ENCODE data around the gene ANO2.

ANO2 gene

DNA sequence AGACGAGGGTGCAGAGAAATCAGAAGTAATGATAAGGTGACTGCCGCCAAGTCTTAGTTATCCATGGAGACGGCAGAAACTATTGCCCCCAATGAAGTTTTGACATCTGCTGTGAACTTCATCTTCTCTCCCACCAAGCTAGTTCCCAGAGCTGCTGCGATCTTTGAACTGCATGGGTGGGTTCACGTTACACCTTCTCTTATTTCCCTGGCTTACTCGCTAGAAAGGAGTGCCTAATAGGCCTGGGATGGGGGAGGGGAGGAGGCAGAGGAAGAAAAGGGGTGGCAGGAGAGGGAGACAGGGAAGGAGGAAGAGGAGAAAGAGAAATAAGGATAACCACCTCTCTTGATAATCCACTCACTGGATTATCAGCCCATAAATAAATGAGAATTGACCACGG is 356.0 kb downstream of the ANO2 start:
- DNase-seq (ENCODE audit: insufficient read length, low spot score): no peak
- FAIRE-seq: no peak

DNA sequence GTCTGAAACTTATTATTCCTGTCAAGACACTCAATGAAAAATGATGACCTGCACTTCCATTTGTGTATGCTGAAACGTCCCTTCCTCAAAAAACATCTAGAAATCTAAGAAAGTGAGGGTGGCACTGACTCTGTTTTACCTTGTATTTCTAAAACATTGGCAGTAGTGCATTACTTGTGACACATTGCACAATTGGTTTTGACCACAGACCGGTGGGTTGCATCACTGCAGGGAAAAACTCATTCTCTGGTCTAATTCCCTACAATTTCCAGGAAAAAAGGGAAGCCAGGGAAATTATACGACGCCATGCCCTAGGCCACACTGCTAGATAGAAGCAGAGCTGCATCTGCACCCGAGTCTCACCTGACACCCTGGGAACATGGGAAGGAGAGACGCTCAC is 356.5 kb downstream of the ANO2 start:
- DNase-seq (ENCODE audit: insufficient read length, low spot score) (no peak), FAIRE-seq (no peak)

DNA sequence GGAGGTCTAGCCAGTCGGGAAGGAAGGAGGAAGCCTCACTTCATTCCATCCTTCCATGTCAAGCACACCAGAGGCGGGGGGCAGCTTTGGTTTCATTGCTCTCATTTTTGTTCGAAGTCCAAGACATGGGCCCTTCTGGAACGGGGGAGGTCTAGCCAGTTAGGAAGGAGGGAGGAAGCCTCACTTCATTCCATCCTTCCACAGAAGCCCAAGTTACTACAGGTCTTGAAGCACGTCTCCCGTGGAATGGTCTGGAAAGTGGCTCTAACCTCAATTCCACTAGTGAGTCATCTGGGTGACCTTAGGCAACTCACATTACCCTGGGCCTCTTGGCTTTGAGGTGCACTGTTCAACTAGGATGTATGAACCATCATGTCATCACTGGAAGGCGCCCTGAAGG is 356.9 kb downstream of the ANO2 start:
- FAIRE-seq (no peak), DNase-seq (ENCODE audit: insufficient read length, low spot score) (no peak)

DNA sequence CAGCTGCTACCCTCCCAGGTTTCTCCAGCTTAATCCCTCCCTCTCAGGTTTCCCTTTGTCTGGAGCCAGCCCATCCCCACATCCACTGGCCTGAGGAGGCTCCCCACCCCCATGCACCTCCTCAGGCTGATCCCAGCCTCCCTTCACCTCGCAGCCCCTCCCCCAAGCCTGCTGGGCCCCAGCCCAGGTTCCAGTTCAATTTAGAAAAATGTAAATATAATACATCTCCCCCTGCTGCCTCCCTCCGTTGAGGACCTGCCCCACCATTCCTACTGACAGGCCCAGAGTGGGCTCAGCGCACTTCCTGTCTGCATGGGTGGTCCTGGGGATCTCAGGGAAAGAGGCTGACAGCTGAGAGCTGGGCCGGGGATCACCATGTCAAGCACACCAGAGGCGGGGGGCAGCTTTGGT is 357.3 kb downstream of the ANO2 start:
- DNase-seq (ENCODE audit: insufficient read length, low spot score) (no peak), FAIRE-seq (no peak)

DNA sequence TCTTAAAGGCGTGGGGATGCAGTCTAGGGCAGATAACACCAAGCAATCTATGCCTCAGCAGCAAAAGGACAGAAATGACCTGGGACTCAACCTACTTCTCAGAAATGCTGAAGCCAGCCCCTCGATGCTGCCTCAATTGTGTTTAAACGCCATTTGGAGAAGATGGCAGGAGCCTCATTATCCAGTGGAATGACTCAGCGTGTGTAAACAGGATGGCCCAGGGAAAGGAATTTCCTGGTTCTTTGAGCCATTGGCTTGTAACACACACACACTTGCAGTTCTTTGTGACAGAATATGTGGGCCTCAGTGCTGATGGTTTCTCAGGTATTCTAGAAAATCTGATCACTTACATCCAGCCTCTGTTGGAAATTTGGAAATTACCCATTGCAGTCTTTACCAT is 358.9 kb downstream of the ANO2 start:
- FAIRE-seq (no peak), DNase-seq (ENCODE audit: insufficient read length, low spot score) (no peak)

DNA sequence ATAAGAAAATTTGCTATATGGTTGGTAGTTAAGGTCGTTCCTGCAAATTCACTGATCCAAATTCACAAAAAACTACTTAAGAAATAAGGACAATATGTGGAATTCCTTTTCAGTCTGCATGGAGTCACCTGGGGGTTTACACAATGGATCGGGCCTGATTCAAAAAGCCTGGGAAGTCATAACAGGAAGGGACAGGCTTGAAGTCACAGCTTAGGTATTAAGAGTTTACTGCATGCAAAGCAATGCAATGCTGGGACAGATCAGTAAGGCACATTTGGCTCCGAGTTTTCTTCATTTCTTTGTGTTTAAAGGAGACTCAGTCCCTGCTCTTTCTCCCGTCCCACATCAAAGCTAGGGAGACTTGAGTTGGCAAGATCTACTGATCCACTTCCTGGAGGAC is 359.9 kb downstream of the ANO2 start:
- FAIRE-seq: no peak
- DNase-seq (ENCODE audit: insufficient read length, low spot score): no peak

DNA sequence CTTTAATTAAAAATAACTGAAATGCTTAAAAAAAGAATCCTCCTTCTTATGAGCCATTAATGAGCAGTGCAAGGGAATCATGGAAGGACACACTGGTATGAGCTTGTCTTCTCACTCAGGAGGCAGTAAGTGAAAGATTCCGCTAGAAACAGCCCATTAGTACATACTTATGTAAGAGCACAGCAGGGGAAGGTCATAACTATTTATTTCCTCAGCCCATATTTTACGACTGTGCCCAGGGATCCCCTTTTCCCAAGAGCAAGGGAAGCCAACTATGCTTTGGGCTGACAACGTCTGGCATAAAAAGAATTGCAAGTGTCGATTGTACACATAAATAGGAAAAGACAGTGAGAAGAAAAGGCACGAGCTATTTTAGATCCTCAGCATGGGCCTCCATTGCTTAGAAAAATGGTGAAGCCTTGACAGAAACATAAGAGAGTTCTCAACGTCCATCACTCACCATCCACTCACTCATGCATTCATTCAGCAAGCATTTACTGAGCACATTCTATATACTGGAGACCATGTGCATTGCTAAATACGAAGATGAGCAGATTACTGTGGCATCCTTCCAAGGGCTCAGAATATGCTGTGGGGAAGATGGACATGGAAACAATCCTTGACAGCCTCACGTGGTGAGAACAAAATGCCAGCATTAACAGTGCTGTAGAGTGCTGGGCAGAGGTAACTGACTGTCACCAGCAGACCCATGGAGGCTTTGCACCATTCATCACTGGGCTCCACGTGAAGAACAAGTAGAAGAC is 360.5 kb downstream of the ANO2 start:
- DNase-seq (ENCODE audit: insufficient read length, low spot score): no peak
- no peak for FAIRE-seq

DNA sequence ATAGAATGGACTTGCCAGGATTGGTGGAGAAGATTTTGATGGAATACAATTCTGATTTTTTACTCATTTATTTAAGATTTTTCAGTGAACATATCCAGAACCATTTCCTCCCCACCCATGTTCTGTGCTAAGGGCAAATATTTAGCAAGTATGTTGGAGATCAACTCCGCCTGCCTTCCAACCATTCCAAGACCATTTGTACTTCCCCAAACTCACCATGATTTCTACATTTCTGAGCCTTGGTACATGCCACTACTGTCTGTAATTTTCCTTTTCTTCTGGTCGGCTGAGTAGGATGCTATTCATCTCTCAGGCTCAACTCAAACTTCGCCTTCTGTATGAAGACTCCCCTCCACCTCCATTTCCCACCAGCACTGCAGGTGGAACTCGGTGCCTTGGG is 362.5 kb downstream of the ANO2 start:
- no peak for FAIRE-seq
- no peak for DNase-seq (ENCODE audit: insufficient read length, low spot score)

DNA sequence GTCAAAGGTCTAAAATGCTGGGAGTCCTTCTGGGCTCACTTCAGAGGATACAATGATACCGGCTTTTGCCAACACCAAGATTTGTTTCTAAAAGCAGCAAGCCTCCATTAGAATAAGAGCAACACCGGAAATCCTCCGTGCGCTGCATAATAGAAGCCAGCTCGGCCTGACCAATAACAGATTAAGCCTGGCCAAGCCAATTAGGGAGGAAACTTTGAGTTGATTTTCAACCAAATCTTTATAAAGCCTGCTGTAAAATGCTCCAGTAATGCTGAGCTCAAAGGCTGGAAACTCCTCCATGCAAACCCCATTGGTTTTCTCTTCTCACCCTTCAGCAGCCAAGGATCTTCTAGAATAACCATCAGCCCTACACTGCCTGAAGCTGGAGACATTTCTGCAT is 363.0 kb downstream of the ANO2 start:
- DNase-seq (ENCODE audit: insufficient read length, low spot score) (no peak), FAIRE-seq (no peak)

DNA sequence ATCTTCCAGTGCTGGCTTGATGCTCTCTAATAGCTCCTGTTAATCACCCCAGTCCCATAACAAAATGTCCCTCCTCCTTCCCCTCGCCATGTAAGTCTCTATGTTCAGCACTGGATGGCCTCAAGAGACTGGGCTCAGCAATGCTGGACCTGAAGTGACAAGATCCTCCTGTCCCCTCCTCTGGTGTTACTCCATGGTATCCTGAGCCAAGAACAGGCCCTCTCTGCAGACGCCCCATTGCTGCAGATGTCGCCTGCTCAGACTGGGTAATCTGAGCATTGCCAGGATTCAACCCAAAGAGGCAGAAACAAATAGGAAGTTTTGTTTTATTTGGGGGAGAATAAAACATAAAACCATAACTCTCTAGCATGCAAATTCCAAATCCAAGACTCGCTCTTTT is 363.4 kb downstream of the ANO2 start:
- FAIRE-seq: no peak
- DNase-seq (ENCODE audit: insufficient read length, low spot score): no peak

DNA sequence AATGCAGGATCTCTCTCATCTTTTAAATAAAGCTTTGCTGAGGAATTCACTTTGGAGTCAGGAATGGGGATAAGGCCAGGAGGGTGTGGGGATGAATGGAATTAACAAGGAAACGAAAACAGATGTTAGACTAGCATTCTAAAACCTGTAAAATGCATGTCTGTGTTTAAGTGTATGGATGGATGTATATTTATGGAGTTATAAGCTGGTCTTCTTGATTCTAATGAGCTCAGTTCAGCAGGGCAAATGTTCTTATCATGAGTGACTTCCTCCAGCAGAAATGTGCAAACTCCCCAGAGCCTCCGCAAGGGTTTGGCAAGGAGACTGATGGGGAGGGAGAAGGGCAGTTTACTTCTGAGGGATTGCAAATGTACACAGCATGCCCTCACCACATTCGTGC is 364.0 kb downstream of the ANO2 start:
- DNase-seq (ENCODE audit: insufficient read length, low spot score) (no peak), FAIRE-seq (no peak)

DNA sequence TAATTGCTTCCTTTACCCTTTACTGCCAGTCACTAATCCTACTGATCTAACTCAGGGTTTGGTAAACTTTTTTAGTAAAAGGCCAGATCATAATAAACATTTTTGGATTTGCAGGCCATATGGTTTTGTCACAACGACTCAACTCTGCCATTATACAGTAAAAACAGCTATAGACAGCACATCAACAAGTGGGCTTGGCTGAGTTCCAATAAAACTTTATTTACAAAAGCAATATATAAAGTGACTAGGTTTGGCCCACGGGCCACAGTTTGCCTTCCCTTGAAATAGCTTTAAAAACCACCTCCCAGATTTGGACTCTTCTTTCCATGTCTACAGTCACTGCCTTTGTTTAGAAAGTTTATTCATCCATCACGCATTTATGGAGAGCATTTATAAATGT is 366.3 kb downstream of the ANO2 start:
- DNase-seq (ENCODE audit: insufficient read length, low spot score) (no peak), FAIRE-seq (no peak)

DNA sequence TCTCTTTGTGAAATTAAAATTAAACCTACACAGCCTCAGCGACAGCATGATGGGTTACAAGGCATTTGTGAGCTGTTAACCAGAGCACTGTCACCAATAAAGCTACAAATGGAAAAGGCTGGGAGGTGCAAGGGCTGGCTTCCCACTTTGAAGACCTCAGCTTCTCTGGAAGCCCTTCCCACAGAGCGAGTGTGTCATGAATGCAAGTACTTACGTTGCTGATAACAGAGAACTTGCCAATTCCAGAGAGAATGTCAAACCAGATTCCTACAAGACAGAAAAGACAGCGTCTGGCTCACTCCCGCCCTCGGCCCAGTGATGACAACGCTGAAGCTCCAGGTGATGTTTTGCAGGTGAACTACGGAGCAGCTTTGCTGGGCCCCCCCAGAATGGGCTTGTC is 367.3 kb downstream of the ANO2 start:
- no peak for FAIRE-seq
- DNase-seq (ENCODE audit: insufficient read length, low spot score): no peak

DNA sequence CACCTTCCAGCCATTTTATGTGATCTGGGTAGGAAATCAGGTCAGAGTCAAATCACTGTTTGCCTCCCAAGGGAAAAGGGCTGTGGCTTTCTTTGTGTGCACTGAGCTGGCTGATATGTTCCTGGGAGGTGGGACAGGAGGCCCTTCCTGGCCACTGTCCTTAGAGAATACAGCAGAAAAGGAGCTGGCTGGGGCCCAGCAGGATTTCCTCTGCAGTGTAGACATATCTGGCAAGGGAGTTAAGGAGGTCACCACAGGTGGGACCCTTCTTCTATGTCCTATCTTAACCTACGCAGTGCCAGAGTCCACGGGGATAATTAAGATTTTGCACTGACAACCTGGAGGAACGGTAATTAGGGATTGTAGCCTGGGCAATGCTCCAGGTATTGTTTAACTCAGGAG is 367.8 kb downstream of the ANO2 start:
- FAIRE-seq (no peak), DNase-seq (ENCODE audit: insufficient read length, low spot score) (no peak)

DNA sequence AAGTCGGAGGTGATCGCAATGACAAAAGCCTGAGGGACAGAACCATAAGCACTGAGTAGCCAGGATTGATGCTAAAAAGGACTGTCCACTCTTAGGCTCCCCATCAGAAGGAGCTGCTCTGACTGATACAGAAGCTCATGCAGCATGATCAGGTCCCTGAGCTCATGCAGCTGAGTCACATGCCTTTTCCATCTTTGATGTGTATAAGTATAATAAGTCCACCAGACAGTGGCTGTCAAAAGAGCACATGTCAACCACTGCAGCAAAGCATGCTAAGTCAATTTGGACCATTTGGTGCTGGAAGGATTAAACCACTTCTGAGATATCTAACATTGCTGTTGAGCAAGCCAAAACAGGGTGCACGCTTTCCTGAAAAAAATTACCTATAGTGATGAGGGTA is 369.1 kb downstream of the ANO2 start:
- no peak for DNase-seq (ENCODE audit: insufficient read length, low spot score)
- no peak for FAIRE-seq

DNA sequence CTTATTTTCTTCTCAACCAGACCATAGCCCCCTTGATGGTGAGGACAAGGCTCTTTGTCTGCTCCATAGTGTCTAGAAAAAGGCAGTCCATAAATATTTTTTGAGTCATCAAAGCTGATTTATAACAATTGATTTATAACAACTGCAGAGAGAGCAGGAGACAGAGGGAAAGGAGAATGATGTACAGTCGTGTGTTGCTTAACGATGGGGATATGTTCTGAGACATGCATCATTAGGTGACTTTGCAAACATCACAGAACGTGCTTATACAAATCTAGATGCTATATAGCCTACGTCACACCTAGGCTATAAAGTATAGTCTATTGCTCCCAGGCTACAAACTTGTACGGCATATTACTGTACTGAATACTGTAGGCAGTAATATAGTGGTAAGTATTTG is 369.8 kb downstream of the ANO2 start:
- DNase-seq (ENCODE audit: insufficient read length, low spot score): no peak
- no peak for FAIRE-seq

DNA sequence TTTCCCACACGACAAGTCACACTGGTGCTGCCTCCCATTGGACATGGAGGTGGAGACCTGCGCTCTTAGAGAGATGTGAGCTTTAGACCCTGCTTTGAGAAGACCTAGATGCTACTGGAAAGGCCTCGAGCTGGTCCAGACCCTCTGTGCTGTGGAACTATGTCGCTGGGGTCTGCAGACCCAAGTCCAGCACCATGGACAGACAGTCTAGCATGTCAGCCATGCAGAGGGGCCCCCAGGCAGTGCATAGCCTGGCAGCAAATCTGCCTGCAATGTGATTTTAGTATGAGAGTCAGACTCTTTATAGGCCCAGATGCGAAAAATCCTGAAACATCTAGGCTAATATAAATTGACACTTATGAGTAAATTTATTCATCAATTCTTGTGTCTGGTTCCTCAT is 371.7 kb downstream of the ANO2 start:
- FAIRE-seq (no peak), DNase-seq (ENCODE audit: insufficient read length, low spot score) (no peak)

DNA sequence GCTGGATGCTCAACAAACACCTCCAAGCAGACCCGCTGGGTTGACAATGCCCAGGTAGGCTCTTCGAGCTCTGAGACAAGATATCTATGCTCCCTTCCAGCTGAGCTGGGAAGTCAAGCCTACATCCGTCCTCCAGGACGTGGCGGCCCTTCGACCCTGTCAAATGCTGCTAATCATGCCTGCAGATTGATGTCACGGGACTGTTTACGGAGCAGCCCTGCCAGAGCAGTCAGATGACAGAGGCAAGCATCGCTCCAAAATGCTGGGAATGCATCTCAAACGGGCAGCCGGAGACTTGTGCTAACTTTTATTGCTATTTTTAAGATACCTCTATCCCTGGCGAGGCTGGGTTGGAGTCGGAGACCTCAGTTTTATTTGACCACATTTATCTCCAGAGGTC is 373.9 kb downstream of the ANO2 start:
- FAIRE-seq (no peak), DNase-seq (ENCODE audit: insufficient read length, low spot score) (no peak)

DNA sequence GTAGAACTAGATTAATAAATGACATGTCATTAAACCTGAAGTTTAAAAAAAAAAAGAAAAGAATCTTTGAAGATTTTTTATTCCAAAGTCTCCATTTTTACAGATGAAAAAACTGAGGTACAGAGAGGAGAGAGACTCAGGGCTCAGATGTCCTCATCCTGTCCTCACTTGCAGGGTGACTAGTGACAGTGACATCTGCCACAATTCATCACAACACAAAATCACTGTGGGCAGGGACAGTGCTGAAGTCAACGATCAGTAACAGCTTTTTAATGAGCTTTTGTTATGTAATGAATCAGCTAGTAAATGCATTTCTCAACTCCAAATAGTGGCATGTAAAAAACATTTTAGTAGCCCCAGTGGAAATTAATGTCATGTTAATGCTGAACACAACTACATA is 374.6 kb downstream of the ANO2 start:
- no peak for FAIRE-seq
- no peak for DNase-seq (ENCODE audit: insufficient read length, low spot score)

DNA sequence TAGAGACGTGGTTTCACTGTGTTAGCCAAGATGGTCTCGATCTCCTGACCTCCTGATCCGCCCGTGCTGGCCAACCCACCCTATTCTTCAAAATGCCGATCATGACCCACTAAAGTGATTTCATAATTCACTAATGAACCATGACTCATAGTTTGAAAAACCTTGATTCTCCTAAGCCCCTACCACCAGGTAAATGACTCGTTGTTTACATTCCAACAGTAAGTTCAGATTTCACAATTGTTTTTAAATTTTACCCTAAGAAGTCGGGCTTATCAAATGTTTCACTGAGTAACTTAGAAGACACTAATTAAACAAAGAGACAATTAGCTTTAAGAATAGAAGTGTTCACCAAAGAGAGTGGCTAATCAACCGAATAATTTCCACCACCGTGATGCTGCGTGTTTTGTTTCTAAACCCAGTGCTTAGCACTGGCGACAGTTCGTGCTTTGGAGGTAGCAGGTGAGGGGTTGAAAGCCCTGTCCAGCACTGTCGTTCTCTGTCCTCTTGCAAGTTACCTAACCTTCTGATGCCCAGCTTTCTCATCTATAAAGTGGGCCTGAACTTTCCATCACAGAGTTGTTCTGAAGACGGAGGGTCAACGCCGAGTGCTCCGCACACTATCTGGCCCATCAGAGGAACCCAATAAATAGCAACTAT is 376.6 kb downstream of the ANO2 start:
- DNase-seq (ENCODE audit: insufficient read length, low spot score): no peak
- no peak for FAIRE-seq

DNA sequence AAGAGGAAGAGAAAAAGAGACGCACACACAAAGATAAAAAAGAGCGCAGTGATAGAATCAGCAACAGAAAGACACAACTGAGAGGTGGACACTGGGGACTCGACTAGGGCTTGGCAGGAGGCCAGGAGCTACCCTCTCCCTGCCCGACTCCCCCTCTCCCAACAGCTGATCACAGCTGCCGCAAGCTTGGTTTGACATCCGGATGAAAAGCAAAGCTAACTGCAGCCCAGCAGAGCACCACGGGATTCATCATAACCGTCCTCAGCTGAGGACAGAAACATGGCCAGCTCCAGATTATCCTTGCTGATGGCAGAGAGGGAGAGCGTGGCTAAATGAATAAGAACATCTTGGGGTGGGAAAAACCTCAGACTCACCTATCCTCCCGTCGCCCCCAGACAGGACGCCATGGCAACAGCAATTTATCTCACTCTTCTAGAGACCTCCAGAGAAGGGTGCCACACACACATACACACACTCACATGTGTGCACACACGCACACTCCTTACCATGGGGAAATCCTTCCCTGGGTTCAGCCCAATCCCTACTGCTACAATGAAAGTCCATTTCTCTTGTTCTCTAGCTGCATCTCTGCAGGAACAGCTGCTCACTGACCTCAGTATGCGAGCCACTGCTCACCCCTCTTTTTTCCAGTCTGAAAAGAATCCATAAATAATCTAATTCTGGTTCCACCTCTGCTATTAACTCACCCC is 377.9 kb downstream of the ANO2 start:
- no peak for DNase-seq (ENCODE audit: insufficient read length, low spot score)
- FAIRE-seq: no peak

DNA sequence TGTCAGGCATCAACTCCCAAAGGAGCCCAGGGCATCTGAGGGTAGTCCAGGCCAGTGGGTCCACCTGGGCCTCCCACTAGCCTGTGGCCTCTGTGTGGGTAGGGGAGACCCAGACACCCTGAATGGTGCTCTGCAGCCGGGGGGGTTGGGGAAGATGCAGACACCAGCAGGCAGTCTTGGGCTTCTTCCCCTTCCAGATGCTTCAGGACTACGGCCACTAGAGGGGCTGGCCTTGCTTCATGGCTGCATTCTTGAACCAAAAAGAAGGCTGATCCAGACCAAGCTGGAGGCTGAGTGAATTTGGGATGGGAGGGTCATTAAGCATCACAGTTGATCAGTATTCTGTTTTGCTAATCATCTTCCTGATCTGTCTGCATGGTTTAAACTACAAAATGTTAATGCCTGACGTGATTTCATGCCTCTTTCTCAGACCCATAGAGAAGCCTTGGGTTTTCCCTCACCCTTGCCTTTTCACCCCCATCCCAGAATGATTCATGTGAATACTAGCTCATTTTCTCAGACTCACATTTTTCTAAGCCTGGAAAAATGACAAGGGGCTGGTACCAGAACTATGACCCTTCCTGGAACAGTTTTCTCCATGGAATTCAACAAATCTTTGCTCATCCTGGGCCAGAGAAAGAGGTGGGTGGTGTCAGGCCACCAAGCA is 379.0 kb downstream of the ANO2 start:
- FAIRE-seq (no peak), DNase-seq (ENCODE audit: insufficient read length, low spot score) (no peak)
